CD4-positive, CD25-positive, alpha-beta regulatory T cell (primary cell): ENCODE measurements around the gene TM9SF1. TPM values are rescaled to one million over a fixed set of nuclear protein-coding genes. Genes with fewer than 3 reads are reported as not detected.

Experiments
- ATAC-seq, 2 donors: fragments of 150-1000 bp; cut with Tn5 transposase; one replicate each; pipeline ENCODE4 v1.10.0; 2021; ENCODE audit warnings: low read depth in 2 of 2, moderate number of reproducible peaks in 2 of 2, moderate library complexity in 1 of 2
- DNase-seq, 3 donors: peaks; one replicate each; pipeline versions ENCODE4 v3.0.0 to v3.0.0-alpha.2; 2012 to 2022; ENCODE audit warnings: mixed read lengths in 1 of 3
- H3K27ac ChIP-seq: one replicate; pipeline ENCODE4 v1.7.0; 2013; ENCODE audit warnings: mild to moderate bottlenecking, low read length; ENCODE audit not compliant: insufficient read depth, poor library complexity, severe bottlenecking
- H3K27me3 ChIP-seq: one replicate; pipeline ENCODE4 v1.7.0; 2013; ENCODE audit warnings: low read length; ENCODE audit not compliant: control insufficient read depth, insufficient read depth
- H3K36me3 ChIP-seq: one replicate; pipeline ENCODE4 v1.7.0; 2013; ENCODE audit warnings: mild to moderate bottlenecking, low read length, moderate library complexity; ENCODE audit not compliant: control insufficient read depth, insufficient read depth
- H3K4me1 ChIP-seq: 2 replicates; pipeline ENCODE4 v1.7.0; 2013; ENCODE audit warnings: mild to moderate bottlenecking, low read length; ENCODE audit not compliant: insufficient read depth, control insufficient read depth, poor library complexity, severe bottlenecking
- H3K4me3 ChIP-seq: one replicate; pipeline ENCODE4 v1.7.0; 2013; ENCODE audit warnings: low read depth, mild to moderate bottlenecking, low read length, moderate library complexity
- H3K9me3 ChIP-seq, 2 experiments: 1 replicate in 1 of 2; 2 replicates in 1 of 2; pipeline ENCODE4 v1.7.0; 2013; ENCODE audit warnings: low read length in 2 of 2, mild to moderate bottlenecking in 1 of 2, moderate library complexity in 1 of 2; ENCODE audit not compliant: control insufficient read depth in 2 of 2
- H3K27ac Mint-ChIP-seq, 3 donors: one replicate each; pipeline ENCODE4 v1.8.0; 2020 to 2022; ENCODE audit warnings: mild to moderate bottlenecking in 3 of 3, mixed read lengths in 3 of 3, moderate library complexity in 2 of 3
- H3K27me3 Mint-ChIP-seq: one replicate; pipeline ENCODE4 v1.8.0; 2022; ENCODE audit warnings: mild to moderate bottlenecking, mixed read lengths
- H3K36me3 Mint-ChIP-seq: one replicate; pipeline ENCODE4 v1.8.0; 2020; ENCODE audit warnings: mixed read lengths
- H3K4me1 Mint-ChIP-seq, 4 donors: one replicate each; pipeline ENCODE4 v1.8.0; 2020 to 2022; ENCODE audit warnings: mixed read lengths in 4 of 4, mild to moderate bottlenecking in 1 of 4
- H3K4me3 Mint-ChIP-seq, 4 donors: one replicate each; pipeline ENCODE4 v1.8.0; 2020 to 2022; ENCODE audit warnings: mild to moderate bottlenecking in 4 of 4, mixed read lengths in 4 of 4, moderate library complexity in 3 of 4
- H3K9me3 Mint-ChIP-seq, 7 donors: one replicate each; pipeline ENCODE4 v1.8.0; 2020 to 2022; ENCODE audit warnings: mixed read lengths in 7 of 7, mild to moderate bottlenecking in 3 of 7, moderate library complexity in 2 of 7
- polyA plus RNA-seq, 4 donors: library from polyadenylated mRNA; unstranded; fragments of 300-500 nt; fragmentation: Illumina TruSeq; gene quantifications; one replicate each; pipeline ENCODE4 v1.2.3, GENCODE V29; 2021
- total RNA-seq: library from RNA; stranded (reverse); gene quantifications from one replicate; pipeline ENCODE4 v1.2.3, GENCODE V29; 2022

The TM9SF1 gene
- total and polyA plus RNA-seq, 5 donors from 2014 or later: 20.0 to 42.3 (median 39.3) TPM

- DNase-seq (no peak), ATAC-seq (no peak)
- peaks cover 40% of the 10 kb centered on the region for H3K36me3 Mint-ChIP-seq
- peaks cover 0 to 2% (median 0%) of the 10 kb centered on the region in 7 donors for H3K9me3 Mint-ChIP-seq
- H3K27ac ChIP-seq: no peak overlapping the region
- H3K27me3 Mint-ChIP-seq: peaks cover 5% of the 10 kb centered on the region
- no peaks in the 10 kb centered on the region for H3K9me3 ChIP-seq
- H3K4me1 ChIP-seq: peaks cover 44% of the 10 kb centered on the region
- H3K4me3 ChIP-seq: no peak overlapping the region
- no peaks in the 10 kb centered on the region for H3K27me3 ChIP-seq
- peaks cover 7 to 68% (median 41%) of the 10 kb centered on the region in 4 donors for H3K4me1 Mint-ChIP-seq
- peaks cover 54% of the 10 kb centered on the region for H3K36me3 ChIP-seq
- H3K4me3 Mint-ChIP-seq: peak overlapping the region in 1 of 4 donors; percentile 69
- peak overlapping the region in 1 of 3 donors; percentile 64 for H3K27ac Mint-ChIP-seq
These were observed 27.6 kb downstream of the TM9SF1 start for GRCh38 chr14:24167469-24168114.

- H3K9me3 Mint-ChIP-seq: peaks cover 0 to under 1% (median 0%) of the 10 kb centered on the region in 7 donors
- Histone ChIP-seq H3K4me3 (no peak overlapping the region), H3K27ac (no peak overlapping the region), H3K36me3 (peaks cover 54% of the 10 kb centered on the region), H3K4me1 (peaks cover 43% of the 10 kb centered on the region), H3K9me3 (no peaks in the 10 kb centered on the region), H3K27me3 (no peaks in the 10 kb centered on the region)
- H3K4me1 Mint-ChIP-seq: peaks cover 7 to 70% (median 42%) of the 10 kb centered on the region in 4 donors
- H3K36me3 Mint-ChIP-seq: peaks cover 55% of the 10 kb centered on the region
- H3K27ac Mint-ChIP-seq: no peak overlapping the region
- H3K4me3 Mint-ChIP-seq: peak overlapping the region in 1 of 4 donors; percentile 28
- H3K27me3 Mint-ChIP-seq: no peaks in the 10 kb centered on the region
- DNase-seq (no peak), ATAC-seq (no peak)
These were observed 29.5 kb downstream of the TM9SF1 start for GRCh38 chr14:24165785-24166184.

- H3K27me3 ChIP-seq: no peaks in the 10 kb centered on the region
These were observed 30.7 kb downstream of the TM9SF1 start for GRCh38 chr14:24164518-24164991.

GRCh38 chr14:24162093-24162492 is 33.1 kb downstream of the TM9SF1 start:
- H3K36me3 Mint-ChIP-seq: peaks cover 48% of the 10 kb centered on the region
- peak overlapping the region; percentile 94 for H3K27ac ChIP-seq
- peaks cover 53% of the 10 kb centered on the region for H3K4me1 ChIP-seq
- H3K36me3 ChIP-seq: peaks cover 58% of the 10 kb centered on the region
- peak overlapping the region; percentile 91 for H3K4me3 ChIP-seq
- no peaks in the 10 kb centered on the region for H3K9me3 Mint-ChIP-seq
- DNase-seq (peak in 1 of 3 donors; percentile 27), ATAC-seq (no peak)
- no peaks in the 10 kb centered on the region for H3K27me3 ChIP-seq
- H3K4me3 Mint-ChIP-seq: peak overlapping the region; percentile 93 to 100 (median 99)
- no peaks in the 10 kb centered on the region for H3K9me3 ChIP-seq
- H3K27ac Mint-ChIP-seq: peak overlapping the region; percentile 99 to 100 (median 99)
- H3K27me3 Mint-ChIP-seq: no peaks in the 10 kb centered on the region
- peaks cover 7 to 65% (median 31%) of the 10 kb centered on the region in 4 donors for H3K4me1 Mint-ChIP-seq

More at GRCh38 chr14:24164518-24164991, 30.7 kb downstream of the TM9SF1 start:
- Histone ChIP-seq H3K4me1 (peaks cover 52% of the 10 kb centered on the region), H3K27ac (no peak overlapping the region), H3K4me3 (no peak overlapping the region), H3K36me3 (peaks cover 53% of the 10 kb centered on the region), H3K9me3 (no peaks in the 10 kb centered on the region)
- no peaks in the 10 kb centered on the region for H3K27me3 Mint-ChIP-seq
- peak overlapping the region in 3 of 4 donors; percentile 33 to 85 (median 67) for H3K4me3 Mint-ChIP-seq
- H3K27ac Mint-ChIP-seq: peak overlapping the region in 1 of 3 donors; percentile 59
- peaks cover 52% of the 10 kb centered on the region for H3K36me3 Mint-ChIP-seq
- no peak for DNase-seq
- H3K9me3 Mint-ChIP-seq: no peaks in the 10 kb centered on the region
- ATAC-seq: no peak
- peaks cover 7 to 75% (median 42%) of the 10 kb centered on the region in 4 donors for H3K4me1 Mint-ChIP-seq

GRCh38 chr14:24160850-24161804 is 34.1 kb downstream of the TM9SF1 start, which contains the start of gene IRF9:
Gene IRF9, plus strand, starts transcription at chr14:24161265. Its CDS starts 880 bp downstream, at chr14:24162145.
- H3K27ac ChIP-seq: peak within 1 kb of the TSS; percentile 94

GRCh38 chr14:24160499-24160849 is 34.8 kb downstream of the TM9SF1 start:
- Histone ChIP-seq H3K36me3 (peaks cover 58% of the 10 kb centered on the region), H3K27me3 (no peaks in the 10 kb centered on the region), H3K4me3 (no peak overlapping the region), H3K27ac (peak overlapping the region; percentile 94), H3K4me1 (peaks cover 53% of the 10 kb centered on the region), H3K9me3 (no peaks in the 10 kb centered on the region)
- no peaks in the 10 kb centered on the region for H3K9me3 Mint-ChIP-seq
- H3K27ac Mint-ChIP-seq: peak overlapping the region; percentile 99 to 100 (median 99)
- peaks cover 0 to 64% (median 24%) of the 10 kb centered on the region in 4 donors for H3K4me1 Mint-ChIP-seq
- no peak for DNase-seq
- H3K27me3 Mint-ChIP-seq: no peaks in the 10 kb centered on the region
- H3K36me3 Mint-ChIP-seq: peaks cover 53% of the 10 kb centered on the region
- peak overlapping the region; percentile 58 to 100 (median 99) for H3K4me3 Mint-ChIP-seq
- no peak for ATAC-seq

More at GRCh38 chr14:24160850-24161804, 34.1 kb downstream of the TM9SF1 start, which contains the start of gene IRF9:
- Mint-ChIP-seq H3K36me3 (peaks cover 47% of the 10 kb centered on the region), H3K4me1 (peaks cover under 1 to 66% (median 28%) of the 10 kb centered on the region in 4 donors), H3K27ac (peak within 1 kb of the TSS; percentile 99 to 100 (median 99)), H3K9me3 (no peaks in the 10 kb centered on the region), H3K27me3 (no peaks in the 10 kb centered on the region), H3K4me3 (peak within 1 kb of the TSS; percentile 93 to 100 (median 99))
- Histone ChIP-seq H3K36me3 (peaks cover 58% of the 10 kb centered on the region), H3K9me3 (no peaks in the 10 kb centered on the region), H3K4me1 (peaks cover 53% of the 10 kb centered on the region), H3K4me3 (peak within 1 kb of the TSS; percentile 91), H3K27me3 (no peaks in the 10 kb centered on the region)
- DNase-seq (peak; percentile 93 to 97 (median 96)), ATAC-seq (peak; percentile 84 to 86)

- no peak for ATAC-seq
- peaks cover 51% of the 10 kb centered on the region for H3K36me3 Mint-ChIP-seq
- peak overlapping the region; percentile 99 to 100 (median 99) for H3K27ac Mint-ChIP-seq
- H3K9me3 ChIP-seq: no peaks in the 10 kb centered on the region
- no peaks in the 10 kb centered on the region for H3K9me3 Mint-ChIP-seq
- no peak overlapping the region for H3K4me3 ChIP-seq
- H3K27ac ChIP-seq: peak overlapping the region; percentile 94
- no peak for DNase-seq
- no peaks in the 10 kb centered on the region for H3K27me3 Mint-ChIP-seq
- peaks cover 0 to 59% (median 22%) of the 10 kb centered on the region in 4 donors for H3K4me1 Mint-ChIP-seq
- peaks cover 58% of the 10 kb centered on the region for H3K36me3 ChIP-seq
- peaks cover 47% of the 10 kb centered on the region for H3K4me1 ChIP-seq
- H3K4me3 Mint-ChIP-seq: peak overlapping the region; percentile 24 to 99 (median 48)
- H3K27me3 ChIP-seq: no peaks in the 10 kb centered on the region
These were observed 35.3 kb downstream of the TM9SF1 start for GRCh38 chr14:24159777-24160498.
